ENCODE measurements around the gene BCLAF1. TPM values are rescaled to one million over a fixed set of nuclear protein-coding genes. Genes with fewer than 3 reads are reported as not detected.
A peak's percentile ranks its signal among the peaks of the same experiment; 100 is the strongest.

BCLAF1 gene
- total and polyA plus RNA-seq, 9 of the 15 experiments (the other 6 are each of a cell fraction or from before 2014, with no cell fraction given) = 65.4 to 286 (median 165) TPM

DNA sequence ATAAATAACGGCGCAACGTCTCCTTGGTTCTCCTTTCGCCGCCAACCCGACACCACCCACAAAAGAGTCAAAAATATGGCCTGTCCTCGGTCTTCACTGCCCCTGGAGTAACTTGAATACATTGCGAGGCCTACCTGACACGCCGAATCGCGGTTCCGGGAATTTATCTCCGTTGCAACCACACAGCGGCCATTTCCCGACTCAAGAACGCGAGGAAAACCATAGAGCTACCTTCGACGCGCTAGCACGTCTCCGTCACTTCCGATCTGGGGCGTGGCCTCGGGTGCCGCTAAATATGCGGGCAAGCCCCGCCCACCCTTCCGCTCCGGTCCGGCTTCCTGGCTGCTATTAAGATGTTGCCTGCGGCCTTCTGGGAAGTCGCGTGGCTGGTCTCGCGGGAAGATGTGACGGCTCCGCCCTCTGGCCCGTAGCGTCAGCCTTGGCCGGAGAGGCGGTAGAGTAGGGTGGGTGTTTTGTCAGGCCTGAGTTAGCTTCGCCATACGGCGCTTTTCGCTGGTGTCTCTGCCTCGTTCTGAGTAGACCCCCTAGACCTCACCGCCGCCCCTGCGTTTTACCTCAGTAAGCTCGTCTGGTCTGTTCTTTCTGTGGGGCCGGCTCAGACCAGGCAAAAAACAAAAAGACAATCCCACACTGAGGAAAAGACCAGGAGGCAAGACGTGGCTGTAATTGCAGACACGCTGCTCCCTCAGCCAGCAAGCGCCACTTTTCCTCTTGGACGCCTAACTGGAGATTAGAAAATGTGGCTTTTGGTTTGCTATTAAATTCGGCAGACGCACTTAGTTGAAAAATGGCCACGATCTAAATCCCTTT is at the start of gene BCLAF1 (continued):
- TF ChIP-seq, protein P1, sequence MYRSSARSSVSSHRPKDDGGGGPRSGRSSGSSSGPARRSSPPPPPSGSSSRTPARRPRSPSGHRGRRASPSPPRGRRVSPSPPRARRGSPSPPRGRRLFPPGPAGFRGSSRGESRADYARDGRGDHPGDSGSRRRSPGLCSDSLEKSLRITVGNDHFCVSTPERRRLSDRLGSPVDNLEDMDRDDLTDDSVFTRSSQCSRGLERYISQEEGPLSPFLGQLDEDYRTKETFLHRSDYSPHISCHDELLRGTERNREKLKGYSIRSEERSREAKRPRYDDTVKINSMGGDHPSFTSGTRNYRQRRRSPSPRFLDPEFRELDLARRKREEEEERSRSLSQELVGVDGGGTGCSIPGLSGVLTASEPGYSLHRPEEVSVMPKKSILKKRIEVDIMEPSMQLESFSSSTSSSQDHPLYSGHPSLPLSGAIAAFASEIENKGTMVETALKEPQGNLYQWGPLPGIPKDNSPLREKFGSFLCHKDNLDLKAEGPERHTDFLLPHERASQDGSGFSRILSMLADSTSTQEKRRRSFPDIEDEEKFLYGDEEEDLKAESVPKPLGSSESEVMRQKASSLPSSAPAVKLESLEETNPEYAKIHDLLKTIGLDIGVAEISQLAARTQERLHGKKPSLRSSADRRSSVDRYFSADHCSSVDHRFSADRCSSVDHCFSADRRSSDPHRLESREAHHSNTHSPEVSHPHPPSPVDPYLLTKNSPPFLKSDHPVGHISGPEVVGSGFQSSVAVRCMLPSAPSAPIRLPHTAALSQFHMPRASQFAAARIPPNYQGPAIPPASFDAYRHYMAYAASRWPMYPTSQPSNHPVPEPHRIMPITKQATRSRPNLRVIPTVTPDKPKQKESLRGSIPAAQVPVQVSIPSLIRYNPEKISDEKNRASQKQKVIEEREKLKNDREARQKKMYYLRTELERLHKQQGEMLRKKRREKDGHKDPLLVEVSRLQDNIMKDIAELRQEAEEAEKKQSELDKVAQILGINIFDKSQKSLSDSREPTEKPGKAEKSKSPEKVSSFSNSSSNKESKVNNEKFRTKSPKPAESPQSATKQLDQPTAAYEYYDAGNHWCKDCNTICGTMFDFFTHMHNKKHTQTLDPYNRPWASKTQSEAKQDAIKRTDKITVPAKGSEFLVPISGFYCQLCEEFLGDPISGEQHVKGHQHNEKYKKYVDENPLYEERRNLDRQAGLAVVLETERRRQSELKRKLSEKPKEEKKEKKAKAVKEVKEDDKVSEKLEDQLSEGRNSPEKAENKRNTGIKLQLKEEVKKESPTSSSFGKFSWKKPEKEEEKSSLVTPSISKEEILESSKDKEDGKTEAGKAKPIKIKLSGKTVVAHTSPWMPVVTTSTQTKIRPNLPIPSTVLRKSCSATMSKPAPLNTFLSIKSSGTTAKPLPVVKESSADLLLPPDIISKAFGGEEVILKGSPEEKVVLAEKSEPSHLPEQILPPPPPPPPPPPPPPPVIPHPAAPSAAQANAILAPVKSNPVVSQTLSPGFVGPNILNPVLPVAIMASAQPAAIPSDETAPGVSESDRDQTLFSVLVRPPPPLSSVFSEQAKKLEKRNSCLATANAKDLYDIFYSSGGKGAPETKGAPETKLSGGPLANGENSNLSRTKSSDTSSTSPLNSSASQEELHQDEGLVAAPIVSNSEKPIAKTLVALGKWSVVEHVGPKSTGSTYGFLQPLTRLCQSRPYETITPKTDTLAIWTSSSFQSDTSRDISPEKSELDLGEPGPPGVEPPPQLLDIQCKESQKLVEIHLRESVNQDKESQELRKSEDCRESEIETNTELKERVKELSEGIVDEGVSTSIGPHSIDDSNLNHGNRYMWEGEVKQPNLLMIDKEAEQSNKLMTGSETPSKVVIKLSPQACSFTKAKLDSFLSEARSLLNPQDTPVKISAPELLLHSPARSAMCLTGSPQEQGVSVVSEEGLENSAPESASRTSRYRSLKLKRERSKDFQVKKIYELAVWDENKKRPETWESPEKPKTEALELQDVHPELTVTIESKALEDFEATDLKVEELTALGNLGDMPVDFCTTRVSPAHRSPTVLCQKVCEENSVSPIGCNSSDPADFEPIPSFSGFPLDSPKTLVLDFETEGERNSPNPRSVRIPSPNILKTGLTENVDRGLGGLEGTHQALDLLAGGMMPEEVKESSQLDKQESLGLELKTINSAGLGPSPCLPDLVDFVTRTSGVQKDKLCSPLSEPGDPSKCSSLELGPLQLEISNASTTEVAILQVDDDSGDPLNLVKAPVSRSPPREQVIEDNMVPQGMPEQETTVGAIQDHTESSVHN (IDR thresholded peaks at IDR 0.05; ENCODE audit: borderline replicate concordance in 1 of 2, low read depth in 1 of 2) = no peak
- no peak for TF ChIP-seq MED1 (CRISPR knock-in tag; IDR thresholded peaks at IDR 0.05; ENCODE audit: borderline replicate concordance)
- TF ChIP-seq TARDBP (IDR thresholded peaks at IDR 0.05) = peak; percentile 84
- TF ChIP-seq, protein P2, sequence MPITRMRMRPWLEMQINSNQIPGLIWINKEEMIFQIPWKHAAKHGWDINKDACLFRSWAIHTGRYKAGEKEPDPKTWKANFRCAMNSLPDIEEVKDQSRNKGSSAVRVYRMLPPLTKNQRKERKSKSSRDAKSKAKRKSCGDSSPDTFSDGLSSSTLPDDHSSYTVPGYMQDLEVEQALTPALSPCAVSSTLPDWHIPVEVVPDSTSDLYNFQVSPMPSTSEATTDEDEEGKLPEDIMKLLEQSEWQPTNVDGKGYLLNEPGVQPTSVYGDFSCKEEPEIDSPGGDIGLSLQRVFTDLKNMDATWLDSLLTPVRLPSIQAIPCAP (CRISPR knock-in tag; IDR thresholded peaks at IDR 0.05; ENCODE audit: borderline replicate concordance) = peak; percentile 72; the same call in 1 of the 2 replicates
- TF ChIP-seq SPI1 (IDR thresholded peaks at IDR 0.05; ENCODE audit: borderline replicate concordance, low read depth, low read length) = peak; percentile 58
- no peak for TF ChIP-seq SMC3 (conservative IDR thresholded peaks at IDR 0.05; ENCODE audit: insufficient read depth, low read depth, low read length)
- peak; percentile 14 for TF ChIP-seq PCBP1 (IDR thresholded peaks at IDR 0.05; ENCODE audit: low read depth, low read length, poor library complexity, severe bottlenecking)
- TF ChIP-seq, protein P3, sequence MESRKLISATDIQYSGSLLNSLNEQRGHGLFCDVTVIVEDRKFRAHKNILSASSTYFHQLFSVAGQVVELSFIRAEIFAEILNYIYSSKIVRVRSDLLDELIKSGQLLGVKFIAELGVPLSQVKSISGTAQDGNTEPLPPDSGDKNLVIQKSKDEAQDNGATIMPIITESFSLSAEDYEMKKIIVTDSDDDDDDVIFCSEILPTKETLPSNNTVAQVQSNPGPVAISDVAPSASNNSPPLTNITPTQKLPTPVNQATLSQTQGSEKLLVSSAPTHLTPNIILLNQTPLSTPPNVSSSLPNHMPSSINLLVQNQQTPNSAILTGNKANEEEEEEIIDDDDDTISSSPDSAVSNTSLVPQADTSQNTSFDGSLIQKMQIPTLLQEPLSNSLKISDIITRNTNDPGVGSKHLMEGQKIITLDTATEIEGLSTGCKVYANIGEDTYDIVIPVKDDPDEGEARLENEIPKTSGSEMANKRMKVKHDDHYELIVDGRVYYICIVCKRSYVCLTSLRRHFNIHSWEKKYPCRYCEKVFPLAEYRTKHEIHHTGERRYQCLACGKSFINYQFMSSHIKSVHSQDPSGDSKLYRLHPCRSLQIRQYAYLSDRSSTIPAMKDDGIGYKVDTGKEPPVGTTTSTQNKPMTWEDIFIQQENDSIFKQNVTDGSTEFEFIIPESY (CRISPR knock-in tag; IDR thresholded peaks at IDR 0.05) = no peak; the same call in 1 of the 2 replicates
- TF ChIP-seq KDM4B (IDR thresholded peaks at IDR 0.05; ENCODE audit: borderline replicate concordance in 2 of 2, low read depth in 1 of 2) = no peak; a peak in 1 of 4 replicates
- TF ChIP-seq NRF1 (conservative IDR thresholded peaks at IDR 0.05 in 1 of 2, IDR thresholded peaks at IDR 0.05 in 1 of 2) = no peak
- TF ChIP-seq ZNF324 (CRISPR knock-in tag; IDR thresholded peaks at IDR 0.05) = peak; percentile 67
- no peak for TF ChIP-seq SOX6 (IDR thresholded peaks at IDR 0.05)
- TF ChIP-seq RHOXF2B (CRISPR knock-in tag; conservative IDR thresholded peaks at IDR 0.05) = 0 out of 2 replicates have a peak, but pooled peaks have one; percentile 43
- peak; percentile 76 to 92 (median 91) for TF ChIP-seq YY1 (IDR thresholded peaks at IDR 0.05; ENCODE audit: borderline replicate concordance in 1 of 3, control insufficient read depth in 1 of 3, extremely low read depth in 1 of 3, insufficient read depth in 3 of 3, insufficient read length in 1 of 3, insufficient replicate concordance in 2 of 3, low read depth in 1 of 3, low read length in 2 of 3)
